SK-N-MC (cell line): ENCODE measurements around the gene CACNA1G.

ENCODE experiments used
- DNase-seq: peaks from one replicate; pipeline ENCODE4 v3.0.0-alpha.2; 2011; ENCODE audit warnings: low read depth, low spot score
- H3K27ac ChIP-seq: fragments of 200-600 bp; sonication (generic); 2 replicates; pipeline ENCODE4 v1.5.1; 2016; ENCODE audit warnings: mixed run types
- H3K36me3 ChIP-seq: fragments of 200-600 bp; sonication (generic); 2 replicates; pipeline ENCODE4 v1.6.1; 2017; ENCODE audit warnings: antibody characterized with exemption, low read length, mixed read lengths; ENCODE audit not compliant: insufficient read depth
- H3K4me3 ChIP-seq: fragments of 200-600 bp; sonication (generic); 2 replicates; pipeline ENCODE4 v1.5.1; 2016
- H3K9ac ChIP-seq: fragments of 200-600 bp; sonication (generic); 2 replicates; pipeline ENCODE4 v1.8.0; 2017; ENCODE audit warnings: mixed run types, mixed read lengths; ENCODE audit not compliant: insufficient read length
- H3K9me3 ChIP-seq: fragments of 200-600 bp; sonication (generic); 2 replicates; pipeline ENCODE4 v1.6.1; 2017; ENCODE audit warnings: low read depth, mild to moderate bottlenecking, antibody characterized with exemption, low read length, moderate library complexity, mixed read lengths
- EZH2 ChIP-seq: fragments of 200-600 bp; sonication (generic); IDR thresholded peaks from one replicate; pipeline ENCODE4 v1.6.1; 2017; ENCODE audit warnings: antibody characterized with exemption
- FOXP2 ChIP-seq: optimal IDR thresholded peaks from 2 replicates; pipeline ENCODE3; 2011; ENCODE audit warnings: mild to moderate bottlenecking, moderate library complexity; ENCODE audit not compliant: insufficient read depth; ENCODE audit errors: extremely low read length, control extremely low read depth
- POLR2AphosphoS5 ChIP-seq: IDR thresholded peaks from 2 replicates; pipeline ENCODE4 v1.6.1; 2012; ENCODE audit warnings: mild to moderate bottlenecking, low read depth, low read length, borderline replicate concordance

The CACNA1G gene

GRCh38 chr17:50576864-50577263 lies 16.3 kb downstream of the CACNA1G start:
- H3K4me3 ChIP-seq: no peak overlapping the region
- H3K9me3 ChIP-seq: no peaks in the 10 kb centered on the region
- no peak for TF ChIP-seq POLR2AphosphoS5
- no peak for TF ChIP-seq EZH2

GRCh38 chr17:50577451-50577954 lies 17.0 kb downstream of the CACNA1G start:
- no peak for DNase-seq
- TF ChIP-seq FOXP2 (no peak), EZH2 (no peak), POLR2AphosphoS5 (no peak)
- Histone ChIP-seq H3K27ac (no peak overlapping the region), H3K9ac (no peak overlapping the region), H3K36me3 (peaks cover 16% of the 10 kb centered on the region; the same call in 1 of the 2 replicates), H3K4me3 (no peak overlapping the region), H3K9me3 (no peaks in the 10 kb centered on the region)

More at GRCh38 chr17:50576864-50577263, 16.3 kb downstream of the CACNA1G start:
- no peak overlapping the region for H3K9ac ChIP-seq
- DNase-seq: no peak
- H3K36me3 ChIP-seq: peaks cover 21% of the 10 kb centered on the region; the same call in 1 of the 2 replicates
- H3K27ac ChIP-seq: no peak overlapping the region

- H3K27ac ChIP-seq: no peak overlapping the region
- no peak for DNase-seq
- no peak overlapping the region for H3K9ac ChIP-seq
- H3K4me3 ChIP-seq: no peak overlapping the region
- TF ChIP-seq POLR2AphosphoS5: no peak
- no peak for TF ChIP-seq EZH2
- no peak for TF ChIP-seq FOXP2
- H3K36me3 ChIP-seq: peaks cover 11% of the 10 kb centered on the region; the same call in 1 of the 2 replicates
- no peaks in the 10 kb centered on the region for H3K9me3 ChIP-seq
These were observed 17.7 kb downstream of the CACNA1G start for GRCh38 chr17:50578173-50578572.

GRCh38 chr17:50579399-50579798 lies 18.9 kb downstream of the CACNA1G start:
- Histone ChIP-seq H3K36me3 (peaks cover 7% of the 10 kb centered on the region; the same call in 1 of the 2 replicates), H3K4me3 (no peak overlapping the region), H3K9me3 (no peaks in the 10 kb centered on the region), H3K9ac (no peak overlapping the region), H3K27ac (no peak overlapping the region)
- no peak for DNase-seq
- no peak for TF ChIP-seq FOXP2
- no peak for TF ChIP-seq POLR2AphosphoS5
- no peak for TF ChIP-seq EZH2

- Histone ChIP-seq H3K27ac (no peak overlapping the region), H3K9me3 (no peaks in the 10 kb centered on the region)
These were observed 20.1 kb downstream of the CACNA1G start for GRCh38 chr17:50580646-50581045.

GRCh38 chr17:50581316-50581715 lies 20.8 kb downstream of the CACNA1G start:
- DNase-seq: no peak
- H3K36me3 ChIP-seq: peaks cover 4% of the 10 kb centered on the region; the same call in 1 of the 2 replicates
- no peak overlapping the region for H3K27ac ChIP-seq
- no peaks in the 10 kb centered on the region for H3K9me3 ChIP-seq
- TF ChIP-seq POLR2AphosphoS5 (no peak), EZH2 (no peak), FOXP2 (no peak)
- no peak overlapping the region for H3K9ac ChIP-seq
- H3K4me3 ChIP-seq: no peak overlapping the region

More at GRCh38 chr17:50580646-50581045, 20.1 kb downstream of the CACNA1G start:
- no peak for DNase-seq
- no peak for TF ChIP-seq POLR2AphosphoS5
- no peak for TF ChIP-seq FOXP2
- TF ChIP-seq EZH2: no peak
- Histone ChIP-seq H3K4me3 (no peak overlapping the region), H3K9ac (no peak overlapping the region), H3K36me3 (peaks cover 4% of the 10 kb centered on the region; the same call in 1 of the 2 replicates)

- Histone ChIP-seq H3K36me3 (peaks cover 4% of the 10 kb centered on the region; the same call in 1 of the 2 replicates), H3K27ac (no peak overlapping the region), H3K4me3 (no peak overlapping the region), H3K9ac (no peak overlapping the region), H3K9me3 (no peaks in the 10 kb centered on the region)
- no peak for DNase-seq
- TF ChIP-seq FOXP2: no peak
- no peak for TF ChIP-seq EZH2
- TF ChIP-seq POLR2AphosphoS5: no peak
These were observed 22.2 kb downstream of the CACNA1G start for GRCh38 chr17:50582741-50583140.

- TF ChIP-seq POLR2AphosphoS5: no peak
- H3K4me3 ChIP-seq: no peak overlapping the region
- H3K36me3 ChIP-seq: peaks cover under 1% of the 10 kb centered on the region; the same call in 1 of the 2 replicates
These were observed 23.1 kb downstream of the CACNA1G start for GRCh38 chr17:50583641-50584040.

GRCh38 chr17:50584116-50584515 lies 23.6 kb downstream of the CACNA1G start:
- Histone ChIP-seq H3K9ac (no peak overlapping the region), H3K36me3 (no peaks in the 10 kb centered on the region; the same call in 1 of the 2 replicates), H3K9me3 (no peaks in the 10 kb centered on the region), H3K27ac (no peak overlapping the region), H3K4me3 (no peak overlapping the region)
- TF ChIP-seq EZH2 (no peak), POLR2AphosphoS5 (no peak), FOXP2 (no peak)
- DNase-seq: no peak

More at GRCh38 chr17:50583641-50584040, 23.1 kb downstream of the CACNA1G start:
- Histone ChIP-seq H3K9ac (no peak overlapping the region), H3K27ac (no peak overlapping the region), H3K9me3 (no peaks in the 10 kb centered on the region)
- no peak for DNase-seq
